Measurements from ENCODE around the gene P2RX2. TPM values are rescaled to one million over a fixed set of nuclear protein-coding genes. Genes with fewer than 3 reads are reported as not detected.

Gene P2RX2
- not detected in 2 replicates for total RNA-seq

DNA sequence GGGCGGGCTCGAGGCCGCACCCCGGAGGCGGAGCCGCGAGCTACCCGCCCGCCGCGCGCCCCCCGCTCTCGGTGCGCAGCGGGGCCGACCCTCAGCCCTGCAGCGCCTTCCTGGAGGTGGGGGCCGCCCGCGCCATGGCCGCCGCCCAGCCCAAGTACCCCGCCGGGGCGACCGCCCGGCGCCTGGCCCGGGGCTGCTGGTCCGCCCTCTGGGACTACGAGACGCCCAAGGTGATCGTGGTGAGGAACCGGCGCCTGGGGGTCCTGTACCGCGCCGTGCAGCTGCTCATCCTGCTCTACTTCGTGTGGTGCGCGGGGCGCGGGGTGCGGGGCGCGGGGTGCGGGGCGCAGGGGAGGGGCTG, at the start of gene P2RX2:
P2RX2 (plus strand) TSS at position 94 of the 361 bp plus-strand sequence; CDS start at position 135, 41 bp downstream.

DNA sequence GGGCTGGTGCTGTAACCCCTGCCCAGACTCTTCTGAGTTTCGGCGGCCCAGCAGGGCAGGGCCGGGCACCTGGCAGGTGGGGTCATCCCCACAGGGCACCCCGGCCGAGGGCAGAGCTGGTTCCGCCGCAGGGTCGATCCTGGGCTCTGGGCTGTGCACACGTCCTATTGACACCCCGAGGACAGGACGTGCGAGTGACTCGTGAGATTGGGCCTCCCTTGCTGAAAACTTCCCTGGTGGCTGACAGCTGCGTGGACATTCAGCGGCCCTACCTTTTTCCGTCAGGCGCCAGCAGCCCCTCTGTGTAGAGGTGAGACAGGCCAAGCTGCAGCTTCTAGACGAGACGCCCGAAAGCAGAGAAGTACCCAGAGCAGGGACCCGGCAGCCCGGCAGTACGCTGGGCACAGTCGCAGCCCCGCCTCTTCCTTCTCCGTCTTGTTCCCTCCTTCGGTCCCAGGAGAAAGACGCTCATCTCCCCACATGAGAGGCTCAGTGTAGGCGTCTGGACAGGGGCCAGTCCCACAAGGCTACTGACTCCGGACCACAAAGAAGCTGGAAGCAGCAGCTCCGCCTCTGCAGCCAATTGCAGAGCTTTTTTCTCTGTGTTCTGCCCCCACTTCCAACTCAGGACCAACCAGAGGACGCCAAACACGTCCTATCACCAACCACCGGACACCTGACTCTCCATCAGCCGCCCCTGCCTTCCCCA, 8.4 kb upstream of the P2RX2 start, which contains the start of gene LRCOL1:
LRCOL1 (minus strand) TSS at position 532 of the 709 bp plus-strand sequence. CDS start 4,331 bp downstream, outside the sequence.

Other genes with a start within 250 kb of the P2RX2 start
- gene FBRSL1, start 128.6 kb upstream of the P2RX2 start, total RNA-seq: 3.1 and 7.1 TPM in 2 replicates
- gene LRCOL1, start 8.2 kb upstream of the P2RX2 start, total RNA-seq: not detected in 2 replicates
- 15.7 and 18.5 TPM in 2 replicates for gene POLE, start 68.6 kb downstream of the P2RX2 start, total RNA-seq
- gene PXMP2, start 68.8 kb downstream of the P2RX2 start, total RNA-seq: 8.1 and 8.9 TPM in 2 replicates
- gene PGAM5, start 92.1 kb downstream of the P2RX2 start, total RNA-seq: 24.4 and 38.9 TPM in 2 replicates
- gene ANKLE2, start 143.1 kb downstream of the P2RX2 start, total RNA-seq: 52.3 and 73.0 TPM in 2 replicates
- gene GOLGA3, start 210.1 kb downstream of the P2RX2 start, total RNA-seq: 210 and 265 TPM in 2 replicates